ENCODE data around the gene GPC3. TPM values are rescaled to one million over a fixed set of nuclear protein-coding genes. Genes with fewer than 3 reads are reported as not detected.
A peak's percentile ranks its signal among the peaks of the same experiment; 100 is the strongest.

The GPC3 gene
- total RNA-seq, 1 donor from 2014 or later = 30.4 TPM

- Mint-ChIP-seq H3K27ac (ENCODE audit: unreplicated experiment) (peak overlapping the region; percentile 73), H3K4me3 (no peak overlapping the region)
- no peak for TF ChIP-seq CTCF (conservative IDR thresholded peaks at IDR 0.05)
Measured at GRCh38 chrX:133864236-133864635, 121.2 kb downstream of the GPC3 start.

GRCh38 chrX:133859860-133860259 lies 125.5 kb downstream of the GPC3 start:
- no peak for TF ChIP-seq CTCF (conservative IDR thresholded peaks at IDR 0.05)
- Mint-ChIP-seq H3K36me3 (ENCODE audit: low read depth) (no peaks in the 10 kb centered on the region), H3K9me3 (peaks cover 3% of the 10 kb centered on the region), H3K4me3 (no peak overlapping the region), H3K27ac (ENCODE audit: unreplicated experiment) (peak overlapping the region; percentile 61), H3K27me3 (ENCODE audit: low read depth) (no peaks in the 10 kb centered on the region), H3K4me1 (peaks cover 6% of the 10 kb centered on the region)
- DNase-seq (ENCODE audit: low read depth, low spot score) = no peak

More at GRCh38 chrX:133864236-133864635, 121.2 kb downstream of the GPC3 start:
- no peak for DNase-seq (ENCODE audit: low read depth, low spot score)
- no peaks in the 10 kb centered on the region for H3K36me3 Mint-ChIP-seq (ENCODE audit: low read depth)
- H3K9me3 Mint-ChIP-seq = peaks cover 9% of the 10 kb centered on the region
- H3K27me3 Mint-ChIP-seq (ENCODE audit: low read depth) = no peaks in the 10 kb centered on the region
- H3K4me1 Mint-ChIP-seq = peaks cover 6% of the 10 kb centered on the region

GRCh38 chrX:133859336-133859735 lies 126.1 kb downstream of the GPC3 start:
- H3K27me3 Mint-ChIP-seq (ENCODE audit: low read depth) = no peaks in the 10 kb centered on the region
- H3K27ac Mint-ChIP-seq (ENCODE audit: unreplicated experiment) = peak overlapping the region; percentile 61
- no peak for TF ChIP-seq CTCF (conservative IDR thresholded peaks at IDR 0.05)
- no peak for DNase-seq (ENCODE audit: low read depth, low spot score)
- peaks cover 3% of the 10 kb centered on the region for H3K9me3 Mint-ChIP-seq
- H3K4me1 Mint-ChIP-seq = peaks cover 6% of the 10 kb centered on the region
- no peaks in the 10 kb centered on the region for H3K36me3 Mint-ChIP-seq (ENCODE audit: low read depth)
- H3K4me3 Mint-ChIP-seq = no peak overlapping the region

GRCh38 chrX:133857640-133858269 lies 127.6 kb downstream of the GPC3 start:
- H3K9me3 Mint-ChIP-seq = no peaks in the 10 kb centered on the region

GRCh38 chrX:133856819-133857218 lies 128.6 kb downstream of the GPC3 start:
- Mint-ChIP-seq H3K27ac (ENCODE audit: unreplicated experiment) (no peak overlapping the region), H3K4me3 (no peak overlapping the region), H3K27me3 (ENCODE audit: low read depth) (no peaks in the 10 kb centered on the region), H3K4me1 (peaks cover 6% of the 10 kb centered on the region), H3K36me3 (ENCODE audit: low read depth) (no peaks in the 10 kb centered on the region), H3K9me3 (no peaks in the 10 kb centered on the region)
- no peak for TF ChIP-seq CTCF (conservative IDR thresholded peaks at IDR 0.05)
- no peak for DNase-seq (ENCODE audit: low read depth, low spot score)

More at GRCh38 chrX:133857640-133858269, 127.6 kb downstream of the GPC3 start:
- no peak overlapping the region for H3K27ac Mint-ChIP-seq (ENCODE audit: unreplicated experiment)
- H3K36me3 Mint-ChIP-seq (ENCODE audit: low read depth) = no peaks in the 10 kb centered on the region
- no peak for TF ChIP-seq CTCF (conservative IDR thresholded peaks at IDR 0.05)
- H3K4me1 Mint-ChIP-seq = peaks cover 6% of the 10 kb centered on the region
- no peaks in the 10 kb centered on the region for H3K27me3 Mint-ChIP-seq (ENCODE audit: low read depth)
- no peak overlapping the region for H3K4me3 Mint-ChIP-seq
- no peak for DNase-seq (ENCODE audit: low read depth, low spot score)
